Sigmoid colon (tissue), 4 donors: ENCODE measurements around the gene KAZN.

Source experiments
- EP300 ChIP-seq, 4 donors: sonication (generic); formaldehyde crosslinking; IDR thresholded peaks; one replicate each; pipeline ENCODE4 v1.6.1; 2017; ENCODE audit warnings: antibody characterized with exemption in 4 of 4
- POLR2A ChIP-seq, 2 donors: fragments of 450-650 bp; IDR thresholded peaks; one replicate each; pipeline ENCODE4 v1.6.1; 2016; ENCODE audit warnings: antibody characterized with exemption in 2 of 2, mild to moderate bottlenecking in 2 of 2, moderate library complexity in 2 of 2
- POLR2AphosphoS5 ChIP-seq, 4 donors: sonication (generic); formaldehyde crosslinking; IDR thresholded peaks; one replicate each; pipeline ENCODE4 v1.6.1; 2017; ENCODE audit warnings: antibody characterized with exemption in 4 of 4
- TF ChIP-seq, protein P1 (sequence below), 4 experiments: fragments of 450-650 bp in 3 of 4; fragments of 200-600 bp in 1 of 4; IDR thresholded peaks; one replicate each; pipeline ENCODE4 v1.5.1; 2016 to 2019; ENCODE audit warnings: antibody characterized with exemption in 4 of 4, mild to moderate bottlenecking in 3 of 4, moderate library complexity in 2 of 4

DNA sequence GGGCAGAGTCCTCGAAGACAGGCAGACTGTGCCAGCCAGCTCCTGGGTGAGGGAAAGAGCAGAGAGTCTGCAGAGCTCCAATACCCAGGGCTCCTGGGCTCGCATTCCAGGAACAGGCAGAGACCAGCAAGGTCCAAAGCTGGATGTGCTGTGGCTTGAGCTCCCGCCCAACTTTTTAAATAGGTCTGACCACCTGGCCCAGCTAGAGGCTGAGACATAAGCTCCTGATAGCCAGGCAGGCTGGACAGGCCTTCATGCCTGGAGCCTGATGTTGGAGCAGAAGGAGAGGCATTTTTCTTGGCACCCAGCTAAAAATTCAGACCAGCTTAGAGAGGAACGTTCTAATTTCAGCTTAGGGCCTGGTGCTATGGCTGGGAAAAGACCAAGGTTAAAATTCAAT, 376.6 kb downstream of the KAZN start:
- TF ChIP-seq, protein P1, sequence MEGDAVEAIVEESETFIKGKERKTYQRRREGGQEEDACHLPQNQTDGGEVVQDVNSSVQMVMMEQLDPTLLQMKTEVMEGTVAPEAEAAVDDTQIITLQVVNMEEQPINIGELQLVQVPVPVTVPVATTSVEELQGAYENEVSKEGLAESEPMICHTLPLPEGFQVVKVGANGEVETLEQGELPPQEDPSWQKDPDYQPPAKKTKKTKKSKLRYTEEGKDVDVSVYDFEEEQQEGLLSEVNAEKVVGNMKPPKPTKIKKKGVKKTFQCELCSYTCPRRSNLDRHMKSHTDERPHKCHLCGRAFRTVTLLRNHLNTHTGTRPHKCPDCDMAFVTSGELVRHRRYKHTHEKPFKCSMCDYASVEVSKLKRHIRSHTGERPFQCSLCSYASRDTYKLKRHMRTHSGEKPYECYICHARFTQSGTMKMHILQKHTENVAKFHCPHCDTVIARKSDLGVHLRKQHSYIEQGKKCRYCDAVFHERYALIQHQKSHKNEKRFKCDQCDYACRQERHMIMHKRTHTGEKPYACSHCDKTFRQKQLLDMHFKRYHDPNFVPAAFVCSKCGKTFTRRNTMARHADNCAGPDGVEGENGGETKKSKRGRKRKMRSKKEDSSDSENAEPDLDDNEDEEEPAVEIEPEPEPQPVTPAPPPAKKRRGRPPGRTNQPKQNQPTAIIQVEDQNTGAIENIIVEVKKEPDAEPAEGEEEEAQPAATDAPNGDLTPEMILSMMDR (IDR thresholded peaks at IDR 0.05), result no peak
- TF ChIP-seq POLR2A (IDR thresholded peaks at IDR 0.05) (no peak), POLR2AphosphoS5 (IDR thresholded peaks at IDR 0.05) (no peak), EP300 (IDR thresholded peaks at IDR 0.05) (no peak)
